GM12865 (cell line): Measurements from ENCODE around the gene SLC6A7.

Source experiments
- DNase-seq: peaks from one replicate; pipeline ENCODE4 v3.0.0; 2010; ENCODE audit warnings: low read depth
- H3K4me3 ChIP-seq: 2 replicates; pipeline ENCODE4 v1.5.1; 2011; ENCODE audit warnings: mild to moderate bottlenecking, low read depth, low read length, control low read depth
- CTCF ChIP-seq: IDR thresholded peaks from 2 replicates; pipeline ENCODE4 v1.5.1; 2011; ENCODE audit warnings: low read length, control low read depth, low read depth, inconsistent platforms; ENCODE audit not compliant: insufficient read depth; ENCODE audit errors: missing control alignments

SLC6A7 gene

GRCh38 chr5:150208187-150209098, 18.6 kb downstream of the SLC6A7 start:
- no peak for DNase-seq
- no peak for TF ChIP-seq CTCF
- no peak overlapping the region for H3K4me3 ChIP-seq

- TF ChIP-seq CTCF = no peak
- DNase-seq = no peak
- no peak overlapping the region for H3K4me3 ChIP-seq
These were observed 19.3 kb downstream of the SLC6A7 start for GRCh38 chr5:150209099-150209635.

GRCh38 chr5:150210644-150211043, 20.8 kb downstream of the SLC6A7 start:
- DNase-seq = no peak
- H3K4me3 ChIP-seq = no peak overlapping the region
- TF ChIP-seq CTCF = no peak

GRCh38 chr5:150211156-150212030, 21.5 kb downstream of the SLC6A7 start:
- no peak for TF ChIP-seq CTCF
- H3K4me3 ChIP-seq = no peak overlapping the region
- DNase-seq = no peak

- H3K4me3 ChIP-seq = no peak overlapping the region
- TF ChIP-seq CTCF = no peak
- DNase-seq = no peak
These were observed 23.7 kb downstream of the SLC6A7 start for GRCh38 chr5:150213530-150213929.

GRCh38 chr5:150214289-150214688, 24.4 kb downstream of the SLC6A7 start:
- DNase-seq = no peak
- TF ChIP-seq CTCF = no peak
- no peak overlapping the region for H3K4me3 ChIP-seq
